Left ventricle myocardium inferior (tissue), 1 donor: Measurements from ENCODE around the gene APBA1. TPM values are rescaled to one million over a fixed set of nuclear protein-coding genes. Genes with fewer than 3 reads are reported as not detected.

Source experiments
- DNase-seq: peaks from one replicate; pipeline ENCODE4 v3.0.0-alpha.2; 2020
- H3K27ac ChIP-seq: fragments of 200-600 bp; replicated peaks from 2 replicates; pipeline ENCODE4 v1.8.0; 2021
- H3K27me3 ChIP-seq: fragments of 200-600 bp; 2 replicates; pipeline ENCODE4 v1.8.0; 2021; ENCODE audit warnings: low read depth
- H3K36me3 ChIP-seq: fragments of 200-600 bp; 2 replicates; pipeline ENCODE4 v1.8.0; 2021
- H3K4me1 ChIP-seq: fragments of 200-600 bp; 2 replicates; pipeline ENCODE4 v1.8.0; 2021
- H3K4me3 ChIP-seq: fragments of 200-600 bp; 2 replicates; pipeline ENCODE4 v1.8.0; 2021; ENCODE audit warnings: mild to moderate bottlenecking, moderate library complexity
- H3K9me3 ChIP-seq: fragments of 200-600 bp; replicated peaks from 2 replicates; pipeline ENCODE4 v1.8.0; 2021
- intact Hi-C: fragments of 100-400 bp; cut with micrococcal nuclease; formaldehyde crosslinking; loops from one replicate; pipeline ENCODE4 v1.11.0; 2022
- total RNA-seq: library from RNA; stranded (reverse); fragmentation: NEBNext Ultra II Directional; extraction: Animal tissue kit (Norgen Biotek cat#: 25700); gene quantifications from one replicate; pipeline ENCODE4 v1.2.1, GENCODE V29; 2021
- TF ChIP-seq, protein P1 (sequence below): fragments of 200-600 bp; IDR thresholded peaks from 2 replicates; pipeline ENCODE4 v1.8.0; 2021; ENCODE audit warnings: antibody characterized with exemption, mild to moderate bottlenecking, borderline replicate concordance
- donor health status: DM: no; HTN: yes; CAD: no; lungs with severe emphysema.

APBA1 gene
- total RNA-seq, 1 donor from 2014 or later = 3.0 TPM

GRCh38 chr9:69385581-69386033 is 286.6 kb downstream of the APBA1 start:
- TF ChIP-seq, protein P1, sequence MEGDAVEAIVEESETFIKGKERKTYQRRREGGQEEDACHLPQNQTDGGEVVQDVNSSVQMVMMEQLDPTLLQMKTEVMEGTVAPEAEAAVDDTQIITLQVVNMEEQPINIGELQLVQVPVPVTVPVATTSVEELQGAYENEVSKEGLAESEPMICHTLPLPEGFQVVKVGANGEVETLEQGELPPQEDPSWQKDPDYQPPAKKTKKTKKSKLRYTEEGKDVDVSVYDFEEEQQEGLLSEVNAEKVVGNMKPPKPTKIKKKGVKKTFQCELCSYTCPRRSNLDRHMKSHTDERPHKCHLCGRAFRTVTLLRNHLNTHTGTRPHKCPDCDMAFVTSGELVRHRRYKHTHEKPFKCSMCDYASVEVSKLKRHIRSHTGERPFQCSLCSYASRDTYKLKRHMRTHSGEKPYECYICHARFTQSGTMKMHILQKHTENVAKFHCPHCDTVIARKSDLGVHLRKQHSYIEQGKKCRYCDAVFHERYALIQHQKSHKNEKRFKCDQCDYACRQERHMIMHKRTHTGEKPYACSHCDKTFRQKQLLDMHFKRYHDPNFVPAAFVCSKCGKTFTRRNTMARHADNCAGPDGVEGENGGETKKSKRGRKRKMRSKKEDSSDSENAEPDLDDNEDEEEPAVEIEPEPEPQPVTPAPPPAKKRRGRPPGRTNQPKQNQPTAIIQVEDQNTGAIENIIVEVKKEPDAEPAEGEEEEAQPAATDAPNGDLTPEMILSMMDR = no peak
- Histone ChIP-seq H3K9me3 (no peaks in the 10 kb centered on the region), H3K36me3 (peaks cover 44% of the 10 kb centered on the region), H3K27me3 (no peaks in the 10 kb centered on the region), H3K27ac (peak overlapping the region; percentile 78), H3K4me3 (no peak overlapping the region), H3K4me1 (peaks cover 51% of the 10 kb centered on the region)
- intact Hi-C loops = no loop called here
- DNase-seq = no peak

GRCh38 chr9:69382135-69382534 is 290.0 kb downstream of the APBA1 start:
- H3K27ac ChIP-seq = no peak overlapping the region
- intact Hi-C loops = no loop called here

GRCh38 chr9:69380811-69381210 is 291.4 kb downstream of the APBA1 start:
- DNase-seq = no peak
- Histone ChIP-seq H3K27me3 (no peaks in the 10 kb centered on the region), H3K36me3 (peaks cover 26% of the 10 kb centered on the region), H3K4me3 (no peak overlapping the region), H3K9me3 (no peaks in the 10 kb centered on the region), H3K4me1 (peaks cover 64% of the 10 kb centered on the region), H3K27ac (peak overlapping the region; percentile 90)
- TF ChIP-seq, protein P1 = no peak
- intact Hi-C loops = no loop called here

More at GRCh38 chr9:69382135-69382534, 290.0 kb downstream of the APBA1 start:
- Histone ChIP-seq H3K4me3 (no peak overlapping the region), H3K4me1 (peaks cover 62% of the 10 kb centered on the region), H3K36me3 (peaks cover 28% of the 10 kb centered on the region), H3K27me3 (no peaks in the 10 kb centered on the region), H3K9me3 (no peaks in the 10 kb centered on the region)
- TF ChIP-seq, protein P1 = no peak
- DNase-seq = no peak

GRCh38 chr9:69380301-69380700 is 291.9 kb downstream of the APBA1 start:
- Histone ChIP-seq H3K4me1 (peaks cover 67% of the 10 kb centered on the region), H3K4me3 (no peak overlapping the region), H3K36me3 (peaks cover 25% of the 10 kb centered on the region), H3K27me3 (no peaks in the 10 kb centered on the region), H3K9me3 (no peaks in the 10 kb centered on the region), H3K27ac (peak overlapping the region; percentile 90)
- DNase-seq = no peak
- intact Hi-C loops = no loop called here
- TF ChIP-seq, protein P1 = no peak

DNA sequence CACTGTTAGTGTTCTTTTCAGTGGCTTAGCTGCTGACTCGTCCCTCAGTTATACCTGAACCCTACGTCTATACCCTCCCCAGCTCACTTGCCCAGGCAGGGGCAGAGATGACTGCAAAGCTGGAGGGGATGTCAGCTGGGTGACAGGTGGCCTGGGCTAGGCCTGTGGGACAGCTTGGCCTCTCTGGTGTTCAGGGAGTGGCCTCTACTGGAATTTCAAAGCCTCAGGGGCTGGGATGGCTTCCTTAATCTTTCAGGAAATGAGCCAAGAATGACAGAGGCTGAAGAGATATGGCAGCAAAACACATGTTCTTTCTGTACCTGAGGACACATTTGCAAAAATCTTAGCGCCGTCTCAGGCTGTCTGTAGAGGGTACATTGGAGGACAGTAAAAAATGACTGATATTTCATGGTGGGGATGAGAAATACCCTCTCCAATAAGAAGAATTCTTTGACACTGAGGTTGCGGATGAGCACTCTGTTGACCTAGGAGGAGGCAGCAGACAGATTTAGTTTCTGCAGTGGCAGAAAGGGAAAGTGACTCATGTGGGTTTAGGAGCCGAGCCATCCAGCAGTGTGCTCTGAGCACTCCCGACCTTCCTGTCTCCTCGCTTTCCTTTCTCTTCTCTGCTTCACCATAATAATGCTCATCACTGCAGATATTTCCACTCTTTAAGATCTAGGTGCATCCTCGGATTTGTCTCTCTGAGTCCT is 292.7 kb downstream of the APBA1 start:
- Histone ChIP-seq H3K4me3 (peak overlapping the region; percentile 37), H3K4me1 (peaks cover 75% of the 10 kb centered on the region)
- no peak for DNase-seq

More for the DNA sequence above, 292.7 kb downstream of the APBA1 start:
- TF ChIP-seq, protein P1 = no peak
- Histone ChIP-seq H3K27ac (peak overlapping the region; percentile 90), H3K9me3 (no peaks in the 10 kb centered on the region), H3K36me3 (peaks cover 21% of the 10 kb centered on the region), H3K27me3 (no peaks in the 10 kb centered on the region)
- intact Hi-C loops = no loop called here
